IPS-15b (cell line): ENCODE results near the gene PAX8.

Experiments
- H3K27me3 ChIP-seq: one replicate; pipeline ENCODE4 v1.6.1; 2013; ENCODE audit warnings: low read length; ENCODE audit not compliant: control insufficient read depth, insufficient read depth
- H3K36me3 ChIP-seq: one replicate; pipeline ENCODE4 v1.6.1; 2013; ENCODE audit warnings: low read length; ENCODE audit not compliant: control insufficient read depth, insufficient read depth
- H3K4me1 ChIP-seq: one replicate; pipeline ENCODE4 v1.6.1; 2013; ENCODE audit warnings: mild to moderate bottlenecking, low read length; ENCODE audit not compliant: control insufficient read depth, insufficient read depth
- H3K4me3 ChIP-seq: one replicate; pipeline ENCODE4 v1.5.1; 2013; ENCODE audit warnings: low read depth, low read length
- H3K9ac ChIP-seq: one replicate; pipeline ENCODE4 v1.6.1; 2013; ENCODE audit warnings: low read depth, mild to moderate bottlenecking, low read length
- H3K9me3 ChIP-seq: one replicate; pipeline ENCODE4 v1.6.1; 2013; ENCODE audit warnings: mild to moderate bottlenecking, low read length; ENCODE audit not compliant: control insufficient read depth, insufficient read depth

PAX8 gene

DNA sequence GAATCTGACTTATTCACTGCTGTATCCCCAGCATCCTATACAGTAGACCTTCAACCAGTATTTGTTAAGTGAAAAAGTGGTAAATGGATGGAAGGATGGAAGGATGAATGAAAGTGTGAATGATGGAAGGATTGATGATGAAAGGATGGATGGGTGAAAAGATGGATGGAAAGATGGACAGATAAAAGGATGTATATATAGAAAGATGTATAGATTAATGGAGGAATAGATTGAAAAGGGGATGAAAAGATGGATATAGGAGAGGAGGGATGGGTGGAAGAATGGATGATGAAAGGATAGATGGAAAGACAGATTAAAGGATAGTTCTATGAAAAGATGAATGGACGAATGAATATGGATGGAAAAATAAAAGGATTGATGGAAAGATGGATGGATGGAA, 54.9 kb downstream of the PAX8 start:
- H3K4me3 ChIP-seq, result no peak overlapping the region
- no peaks in the 10 kb centered on the region for H3K27me3 ChIP-seq
- H3K36me3 ChIP-seq, result no peaks in the 10 kb centered on the region
- H3K9me3 ChIP-seq, result no peaks in the 10 kb centered on the region
- H3K9ac ChIP-seq, result no peak overlapping the region
- H3K4me1 ChIP-seq, result no peaks in the 10 kb centered on the region

DNA sequence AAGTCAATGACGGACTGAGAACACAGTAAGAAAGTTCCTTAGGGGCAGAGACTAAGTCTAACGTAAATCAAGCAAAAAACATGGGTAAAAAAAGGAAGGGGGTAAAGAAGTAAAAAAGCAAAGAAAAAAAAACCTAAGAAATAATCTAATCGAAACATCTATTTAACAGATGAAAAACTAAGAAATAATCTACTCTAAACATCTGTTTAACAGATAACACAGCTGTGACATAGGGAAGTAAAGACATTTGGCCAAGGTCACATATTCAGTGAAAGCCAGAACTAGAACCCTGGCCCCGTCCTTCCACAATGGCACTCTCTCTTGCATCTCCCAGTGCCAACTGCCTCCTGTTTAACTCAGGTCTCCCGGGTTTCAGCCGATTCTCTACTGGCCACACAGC, 56.9 kb downstream of the PAX8 start:
- Histone ChIP-seq H3K4me1 (peaks cover 3% of the 10 kb centered on the region), H3K36me3 (no peaks in the 10 kb centered on the region), H3K4me3 (no peak overlapping the region), H3K9ac (no peak overlapping the region), H3K9me3 (no peaks in the 10 kb centered on the region), H3K27me3 (no peaks in the 10 kb centered on the region)

DNA sequence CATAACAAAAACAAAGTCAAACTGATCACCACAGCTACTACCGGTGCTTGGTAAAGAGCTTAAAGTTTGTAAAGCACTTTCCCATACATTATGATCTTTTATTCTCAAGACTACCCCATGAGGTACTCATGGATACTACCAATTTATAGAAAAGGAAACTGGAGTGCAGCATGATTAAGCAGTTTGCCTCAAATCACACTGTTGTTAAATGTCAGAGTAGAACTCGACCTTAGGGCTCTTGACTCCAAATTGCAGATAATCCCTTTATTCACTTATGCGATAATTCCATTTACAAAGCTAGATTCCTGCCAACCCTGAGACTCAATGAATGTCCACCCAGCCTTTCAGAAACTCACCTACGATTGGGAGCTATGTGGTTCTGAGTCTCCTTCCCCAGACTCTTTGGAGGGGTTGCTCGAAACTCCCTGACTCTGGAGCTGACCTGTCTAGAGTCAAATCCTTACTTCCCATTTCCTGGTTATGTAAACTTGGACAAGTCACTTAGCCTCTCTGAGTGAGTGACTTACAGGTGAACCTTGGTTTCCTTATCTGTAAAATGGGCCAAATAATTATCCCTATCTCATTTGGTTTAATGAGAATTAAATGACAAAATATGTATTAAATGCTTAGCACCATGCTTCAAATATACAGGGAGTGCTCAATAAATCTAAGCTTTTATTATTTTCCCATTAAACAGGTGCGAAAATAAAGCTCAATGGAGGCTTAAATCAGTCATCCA, 57.6 kb downstream of the PAX8 start:
- Histone ChIP-seq H3K27me3 (no peaks in the 10 kb centered on the region), H3K4me1 (peaks cover 3% of the 10 kb centered on the region)

DNA sequence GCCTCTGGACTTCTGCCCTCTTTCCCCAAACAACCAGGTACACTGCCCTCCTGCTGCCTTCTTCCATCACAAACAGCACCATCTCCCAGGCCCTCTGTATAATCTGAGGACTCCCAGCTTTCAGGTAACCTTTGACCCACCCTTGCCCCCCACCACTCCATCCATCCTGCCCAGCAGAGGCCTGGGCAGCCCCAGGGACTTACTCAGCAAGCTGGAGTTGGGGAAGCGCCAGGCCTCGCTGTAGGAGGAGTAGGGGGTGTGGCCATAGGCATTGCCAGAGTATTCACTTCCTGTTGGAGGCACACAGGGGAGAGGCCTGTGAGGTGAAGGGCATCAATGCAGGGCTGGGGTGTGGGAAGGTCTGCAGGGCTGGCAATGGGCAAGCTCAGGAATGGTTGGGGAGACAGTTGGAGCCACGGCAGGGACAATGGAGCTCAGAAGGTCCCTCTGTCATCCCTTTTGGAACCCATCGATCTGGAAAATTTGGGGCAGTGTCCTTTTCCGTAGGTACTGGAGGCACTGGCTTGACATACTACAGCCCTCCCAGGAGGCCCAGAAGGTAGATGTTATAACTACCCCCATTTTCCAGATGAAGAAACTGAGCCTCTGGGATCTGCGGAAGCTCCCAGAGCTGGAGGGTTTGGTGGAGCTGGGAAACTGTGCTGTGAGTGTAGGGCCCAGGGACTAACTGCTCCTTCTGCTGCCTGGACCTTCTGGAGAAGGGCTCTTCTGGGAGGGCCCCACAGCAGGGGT, 58.7 kb downstream of the PAX8 start:
- Histone ChIP-seq H3K9ac (no peak overlapping the region), H3K4me1 (peaks cover 3% of the 10 kb centered on the region), H3K4me3 (no peak overlapping the region), H3K9me3 (no peaks in the 10 kb centered on the region), H3K27me3 (no peaks in the 10 kb centered on the region), H3K36me3 (no peaks in the 10 kb centered on the region)

More for the DNA sequence above, 57.6 kb downstream of the PAX8 start:
- H3K36me3 ChIP-seq, result no peaks in the 10 kb centered on the region
- no peak overlapping the region for H3K9ac ChIP-seq
- H3K4me3 ChIP-seq, result no peak overlapping the region
- H3K9me3 ChIP-seq, result no peaks in the 10 kb centered on the region

DNA sequence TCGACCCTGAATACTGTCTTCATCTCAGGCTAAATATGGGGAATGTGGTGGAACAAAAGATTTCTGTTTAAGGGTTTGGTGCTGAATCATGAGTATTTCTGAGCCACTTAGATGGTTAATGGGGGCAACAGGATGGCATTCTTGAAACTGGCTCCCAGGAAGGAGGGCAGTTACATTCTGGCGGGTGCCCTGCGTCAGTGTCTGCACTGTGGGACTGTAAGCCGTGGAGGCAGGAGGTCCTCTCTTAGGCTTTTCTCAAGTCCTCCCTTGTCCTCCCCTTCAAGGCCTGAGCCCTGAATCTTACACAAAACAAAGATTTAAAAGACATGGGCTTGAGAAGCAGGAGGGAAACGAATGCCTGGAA, 59.2 kb downstream of the PAX8 start:
- peaks cover 3% of the 10 kb centered on the region for H3K4me1 ChIP-seq
- no peaks in the 10 kb centered on the region for H3K27me3 ChIP-seq
- no peak overlapping the region for H3K4me3 ChIP-seq
- H3K9me3 ChIP-seq, result no peaks in the 10 kb centered on the region
- no peak overlapping the region for H3K9ac ChIP-seq
- no peaks in the 10 kb centered on the region for H3K36me3 ChIP-seq

DNA sequence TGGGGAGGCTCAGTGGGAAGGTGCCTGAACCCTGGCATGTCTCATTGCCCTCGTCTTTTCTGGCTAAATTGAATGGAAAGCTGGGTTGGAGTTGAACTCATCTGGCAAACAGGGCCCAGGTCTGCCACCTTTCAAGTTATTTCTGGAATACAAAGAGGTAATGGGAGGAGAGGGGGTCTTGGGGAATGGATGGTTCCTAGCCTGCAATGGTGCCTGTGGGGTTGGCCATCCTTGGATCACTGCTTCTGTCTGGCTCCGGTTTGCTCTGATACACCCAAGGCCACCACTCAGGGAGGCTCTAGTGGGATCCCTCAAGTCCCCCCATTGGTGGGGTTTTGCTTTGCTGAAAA, 59.7 kb downstream of the PAX8 start:
- Histone ChIP-seq H3K27me3 (no peaks in the 10 kb centered on the region), H3K9ac (no peak overlapping the region), H3K4me3 (no peak overlapping the region), H3K36me3 (no peaks in the 10 kb centered on the region), H3K4me1 (peaks cover 3% of the 10 kb centered on the region), H3K9me3 (no peaks in the 10 kb centered on the region)

DNA sequence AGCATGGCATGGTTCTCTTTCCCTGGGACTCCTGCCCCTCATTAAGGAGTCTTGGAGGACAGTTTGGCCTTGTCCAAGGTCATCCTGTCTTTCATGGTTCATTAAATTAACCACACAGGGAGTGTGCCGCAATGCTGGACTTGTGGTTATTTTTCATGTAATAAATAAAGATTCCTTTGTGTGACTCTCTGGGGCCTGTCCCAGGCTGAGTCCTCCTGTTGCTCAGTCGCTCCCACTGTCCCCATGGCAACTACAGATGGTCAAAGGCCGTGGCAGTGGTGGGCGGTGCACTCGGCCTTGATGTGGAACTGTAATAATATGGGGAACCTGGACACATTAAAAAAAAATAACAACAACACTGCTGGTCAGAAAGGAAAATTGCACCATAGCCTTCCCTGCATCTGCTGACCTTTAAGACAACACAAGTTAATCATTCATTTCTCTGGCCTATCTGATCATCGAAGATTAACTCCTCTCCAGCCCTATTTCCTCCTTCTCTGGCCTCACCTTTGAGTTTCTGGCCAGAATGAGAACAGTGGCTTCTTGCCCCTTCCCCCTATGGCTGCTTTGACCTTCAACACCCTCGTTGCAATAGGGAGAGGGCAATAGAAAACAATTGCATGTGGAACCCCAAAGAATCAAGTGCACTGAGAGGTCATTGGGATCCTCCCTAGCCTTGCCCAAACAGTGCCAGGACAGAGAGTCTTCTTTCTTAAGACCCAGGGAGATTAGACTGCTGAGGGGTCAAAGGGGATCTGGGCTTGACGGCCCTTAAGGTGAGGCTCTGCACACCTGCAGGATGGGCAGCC, 60.2 kb downstream of the PAX8 start:
- Histone ChIP-seq H3K9me3 (no peaks in the 10 kb centered on the region), H3K9ac (no peak overlapping the region), H3K36me3 (no peaks in the 10 kb centered on the region), H3K4me3 (no peak overlapping the region), H3K27me3 (no peaks in the 10 kb centered on the region), H3K4me1 (peaks cover 5% of the 10 kb centered on the region)

DNA sequence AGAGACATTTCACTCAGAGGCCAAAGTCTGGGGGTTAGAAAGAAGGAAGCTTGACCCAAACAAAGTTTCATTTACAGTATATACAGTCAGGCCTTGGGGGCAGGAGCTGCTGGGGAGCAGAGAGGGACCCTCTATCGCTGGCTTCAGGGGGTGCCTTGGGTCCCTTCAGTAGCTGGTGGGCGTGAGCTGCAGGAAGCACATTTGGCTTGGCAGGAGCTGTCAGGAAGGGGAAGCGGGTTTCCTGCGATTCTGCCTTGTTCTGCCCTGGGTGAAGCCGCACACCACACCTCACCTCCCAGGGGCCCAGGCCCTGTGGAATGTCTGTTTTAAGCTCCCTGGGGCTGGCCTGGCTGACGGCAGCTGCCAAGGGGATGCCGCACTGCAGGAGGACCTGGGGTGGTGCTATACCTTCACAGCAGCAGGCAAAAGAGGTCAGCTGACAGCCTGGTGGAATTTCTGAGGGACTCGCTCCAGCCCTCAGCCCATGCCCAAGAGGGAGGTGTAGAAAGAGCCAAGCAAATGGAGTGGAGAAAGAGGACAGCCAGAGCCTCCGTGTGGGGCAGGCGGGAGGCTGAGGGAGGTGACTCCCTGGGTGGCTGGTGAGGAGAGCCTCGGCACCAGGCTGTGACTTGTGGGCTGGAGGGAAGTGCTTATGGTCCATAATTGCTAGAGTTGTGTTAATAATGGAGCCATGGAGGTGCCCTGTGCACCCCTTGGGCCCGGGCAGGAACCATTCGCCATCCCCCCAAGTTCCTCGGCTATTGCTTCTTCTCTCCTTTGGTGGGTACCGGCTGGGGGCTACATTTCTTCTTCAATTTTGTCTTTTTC, 61.1 kb downstream of the PAX8 start:
- H3K36me3 ChIP-seq, result no peaks in the 10 kb centered on the region
- H3K9ac ChIP-seq, result no peak overlapping the region
- no peak overlapping the region for H3K4me3 ChIP-seq
- no peaks in the 10 kb centered on the region for H3K9me3 ChIP-seq
- peaks cover 2% of the 10 kb centered on the region for H3K27me3 ChIP-seq
- peaks cover 5% of the 10 kb centered on the region for H3K4me1 ChIP-seq

DNA sequence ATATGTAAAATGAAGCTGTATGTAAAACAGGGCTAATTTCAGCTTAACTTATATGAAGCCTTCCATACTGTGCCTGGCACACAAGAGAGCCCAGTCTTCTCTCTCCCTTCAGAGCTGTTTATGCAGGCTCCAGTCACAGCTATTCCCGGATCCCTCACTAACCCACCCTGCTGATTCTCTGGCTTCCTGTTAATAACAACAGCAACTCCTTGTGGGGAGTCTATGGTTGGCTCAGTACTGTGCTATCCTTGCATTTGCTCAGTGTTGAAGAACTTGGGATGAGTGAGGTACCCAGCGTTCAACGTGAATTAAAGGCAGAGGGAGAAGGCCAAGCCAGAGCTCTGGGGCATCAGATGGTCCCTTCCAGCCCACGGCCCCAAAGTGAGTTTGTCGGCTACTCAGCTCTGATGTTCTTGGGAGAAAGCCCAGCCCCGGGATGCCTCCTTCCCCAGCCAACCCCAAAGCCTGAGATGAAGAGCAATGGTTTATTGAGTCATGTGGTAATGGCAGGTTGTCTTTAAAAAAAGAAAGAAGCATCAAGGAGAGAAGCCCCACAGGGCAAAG, 61.7 kb downstream of the PAX8 start:
- H3K9ac ChIP-seq, result no peak overlapping the region
- no peak overlapping the region for H3K4me3 ChIP-seq
- H3K27me3 ChIP-seq, result peaks cover 2% of the 10 kb centered on the region
- H3K9me3 ChIP-seq, result no peaks in the 10 kb centered on the region
- peaks cover 5% of the 10 kb centered on the region for H3K4me1 ChIP-seq
- no peaks in the 10 kb centered on the region for H3K36me3 ChIP-seq

DNA sequence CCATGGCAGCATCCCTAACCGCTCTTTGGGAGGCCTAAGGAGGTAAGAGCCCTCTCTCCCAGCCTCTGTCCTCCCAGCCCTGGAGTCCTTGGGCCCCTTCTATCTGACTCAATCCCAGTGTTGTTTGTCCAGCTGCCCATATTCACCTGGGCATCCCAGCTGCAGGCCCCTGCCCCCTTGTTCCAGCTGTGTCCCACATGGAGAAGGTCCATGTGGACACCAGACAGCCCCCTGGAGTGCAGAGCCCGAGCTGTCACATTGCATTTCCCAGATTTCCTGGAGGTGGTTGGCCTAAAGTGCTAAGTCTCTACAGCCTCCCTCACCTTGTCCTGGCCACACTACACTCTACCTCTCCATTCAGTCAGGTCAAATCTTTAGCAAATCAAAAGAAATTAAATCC, 62.4 kb downstream of the PAX8 start:
- Histone ChIP-seq H3K36me3 (no peaks in the 10 kb centered on the region), H3K9ac (no peak overlapping the region), H3K4me3 (no peak overlapping the region), H3K27me3 (peaks cover 2% of the 10 kb centered on the region), H3K4me1 (peaks cover 5% of the 10 kb centered on the region), H3K9me3 (no peaks in the 10 kb centered on the region)

DNA sequence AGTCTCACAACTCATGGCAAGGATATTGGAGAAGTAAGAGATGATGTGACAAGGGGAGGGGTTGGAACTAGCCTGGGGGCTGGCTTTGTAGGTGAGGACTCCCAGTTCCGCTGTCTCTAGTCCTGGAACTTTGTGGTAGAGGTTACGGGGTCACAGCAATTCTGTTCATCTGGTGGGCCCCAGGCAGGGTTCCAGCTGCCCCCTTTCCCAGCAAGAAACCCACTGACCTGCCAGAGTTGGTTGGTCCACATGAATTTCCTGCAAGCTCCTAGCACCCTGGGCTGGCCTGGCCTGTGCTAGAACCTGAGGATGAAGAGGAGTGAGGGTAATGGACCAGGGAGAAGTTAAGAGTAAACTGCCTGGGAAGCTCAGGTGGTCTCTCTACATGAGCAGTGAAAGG, 63.7 kb downstream of the PAX8 start:
- peaks cover 5% of the 10 kb centered on the region for H3K4me1 ChIP-seq
- H3K27me3 ChIP-seq, result peaks cover 2% of the 10 kb centered on the region
- H3K9me3 ChIP-seq, result no peaks in the 10 kb centered on the region
- H3K36me3 ChIP-seq, result no peaks in the 10 kb centered on the region
- H3K9ac ChIP-seq, result no peak overlapping the region
- no peak overlapping the region for H3K4me3 ChIP-seq
